SIG-M5 treated with dmso at 0.1 percent for 504 hours (cell line): ENCODE data around the gene GNMT.

ENCODE experiments used
- DNase-seq: peaks from one replicate; lab custom pipeline; 2025; ENCODE audit not compliant: unreplicated experiment; lab: John Stamatoyannopoulos, UW

Gene GNMT

DNA sequence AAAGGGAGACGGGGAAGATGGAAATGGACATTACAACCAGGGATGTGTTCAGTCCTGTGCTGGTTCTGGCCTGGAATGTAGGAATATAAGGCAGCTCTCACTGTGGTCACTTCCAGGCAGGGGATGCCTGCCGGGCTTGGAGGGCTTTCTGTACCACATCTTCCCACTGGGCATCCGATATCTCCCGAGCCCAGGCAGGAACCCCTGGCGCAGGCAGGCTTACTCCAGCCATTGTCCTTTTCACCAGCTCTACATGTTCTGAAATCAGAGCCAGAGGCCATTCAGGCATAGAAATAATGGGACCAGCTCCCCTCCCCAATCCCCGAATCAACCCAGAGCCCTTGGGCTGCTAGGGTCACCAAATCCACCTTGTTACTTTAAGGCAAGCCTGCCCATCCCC is 51.8 kb downstream of the GNMT start:
- DNase-seq: no peak

DNA sequence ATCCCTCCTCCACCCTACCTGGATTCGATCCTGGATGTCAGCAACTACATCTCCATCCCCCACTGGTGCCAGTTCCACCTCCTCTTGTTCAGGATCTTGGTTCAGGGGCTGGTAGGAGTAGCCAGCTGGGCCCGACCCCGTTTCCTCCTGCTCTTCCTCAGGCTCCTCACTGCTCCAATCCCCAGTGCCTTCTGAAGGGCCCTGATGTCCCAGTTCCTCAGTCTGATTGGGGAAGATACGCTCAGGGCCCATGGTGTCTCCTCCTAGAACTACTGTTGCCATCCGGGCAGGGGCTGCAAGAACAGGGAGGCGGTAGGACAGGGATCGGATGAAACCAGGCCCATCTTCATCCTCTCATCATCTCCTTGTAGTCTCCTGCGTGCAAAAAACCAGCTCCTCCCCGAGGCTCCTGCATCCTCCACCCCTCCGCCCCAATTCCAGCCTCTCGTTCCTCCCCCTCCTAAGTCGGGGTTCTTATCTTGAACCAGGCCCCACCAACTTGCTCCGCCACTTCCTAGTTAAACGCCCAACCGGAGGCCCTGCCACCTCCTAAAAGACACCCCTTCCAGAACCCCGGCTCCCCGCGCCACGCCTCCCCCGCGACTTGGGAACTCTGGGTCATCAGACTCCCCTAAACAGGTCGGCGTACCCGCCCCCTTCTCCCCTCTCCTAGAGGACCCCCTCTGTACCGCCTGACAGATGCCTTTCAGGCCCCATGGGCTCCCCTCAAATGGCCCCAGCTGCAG is 52.7 kb downstream of the GNMT start:
- DNase-seq: peak; percentile 41
